Suprapubic skin (tissue), 4 donors: Measurements from ENCODE around the gene GTF2B. TPM values are rescaled to one million over a fixed set of nuclear protein-coding genes. Genes with fewer than 3 reads are reported as not detected.

Source experiments
- DNase-seq, 2 donors: peaks; one replicate each; pipeline ENCODE4 v3.0.0-alpha.2; 2019; ENCODE audit warnings: low spot score in 2 of 2
- H3K27ac ChIP-seq: fragments of 200-600 bp; sonication (generic); one replicate; pipeline ENCODE4 v1.5.1; 2019
- H3K27me3 ChIP-seq: fragments of 200-600 bp; sonication (generic); one replicate; pipeline ENCODE4 v1.5.1; 2019
- H3K36me3 ChIP-seq: fragments of 200-600 bp; sonication (generic); one replicate; pipeline ENCODE4 v1.5.1; 2019
- H3K4me1 ChIP-seq: fragments of 200-600 bp; sonication (generic); one replicate; pipeline ENCODE4 v1.5.1; 2019
- H3K4me3 ChIP-seq: fragments of 200-600 bp; sonication (generic); one replicate; pipeline ENCODE4 v1.5.1; 2019; ENCODE audit warnings: mild to moderate bottlenecking
- H3K9me3 ChIP-seq: fragments of 200-600 bp; sonication (generic); one replicate; pipeline ENCODE4 v1.5.1; 2019
- EP300 ChIP-seq: sonication (generic); formaldehyde crosslinking; IDR thresholded peaks from one replicate; pipeline ENCODE4 v1.6.1; 2017; ENCODE audit warnings: antibody characterized with exemption
- POLR2A ChIP-seq, 2 donors: fragments of 450-650 bp; IDR thresholded peaks; one replicate each; pipeline ENCODE4 v1.6.1; 2017; ENCODE audit warnings: antibody characterized with exemption in 2 of 2, mild to moderate bottlenecking in 2 of 2, moderate library complexity in 2 of 2
- POLR2AphosphoS5 ChIP-seq, 3 donors: sonication (generic); formaldehyde crosslinking; IDR thresholded peaks; one replicate each; pipeline ENCODE4 v1.6.1; 2017; ENCODE audit warnings: antibody characterized with exemption in 3 of 3
- WGBS: methylation state at CpG from one replicate; pipeline ENCODE4 v1.1.5; 2018; 5-methylcytosine and 5-hydroxymethylcytosine counted together
- total RNA-seq, 4 donors: library from RNA; depleted of rRNA; stranded (reverse); fragments of >200 nt; gene quantifications; one replicate each; pipeline ENCODE4 v1.1.0, GENCODE V29; 2016
- TF ChIP-seq, protein P1 (sequence below), 2 donors: fragments of 200-600 bp in 1 of 2; fragments of 450-650 bp in 1 of 2; sonication (generic) in 1 of 2; IDR thresholded peaks; one replicate each; pipeline ENCODE4 v1.5.1; 2016 to 2019; ENCODE audit warnings: antibody characterized with exemption in 2 of 2, mild to moderate bottlenecking in 1 of 2, moderate library complexity in 1 of 2

GTF2B gene
- total RNA-seq, 4 donors from 2014 or later, result 31.3 to 39.5 (median 35.5) TPM

DNA sequence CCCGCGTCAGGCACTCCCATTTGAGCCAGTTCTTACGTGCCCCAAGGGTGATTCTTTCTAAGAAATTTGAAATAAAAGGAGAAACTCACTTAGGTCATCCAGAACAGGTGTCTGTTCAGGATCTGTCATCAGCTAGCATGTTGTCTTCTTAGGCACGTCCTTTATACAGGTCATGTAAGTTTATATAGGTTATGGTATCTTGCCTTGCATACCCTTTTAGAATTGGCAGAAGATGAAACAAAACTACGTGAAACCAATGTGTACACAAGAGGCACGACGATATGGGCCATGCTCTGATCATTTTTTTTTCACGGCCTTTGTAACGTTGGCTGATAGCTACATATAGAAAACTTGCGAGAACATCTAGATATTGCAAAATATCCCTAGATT, 579 bp upstream of the GTF2B start:
- H3K9me3 ChIP-seq, result no peaks in the 10 kb centered on the region
- no peak for TF ChIP-seq EP300
- no peak for TF ChIP-seq POLR2A (IDR thresholded peaks at IDR 0.05)
- TF ChIP-seq, protein P1, sequence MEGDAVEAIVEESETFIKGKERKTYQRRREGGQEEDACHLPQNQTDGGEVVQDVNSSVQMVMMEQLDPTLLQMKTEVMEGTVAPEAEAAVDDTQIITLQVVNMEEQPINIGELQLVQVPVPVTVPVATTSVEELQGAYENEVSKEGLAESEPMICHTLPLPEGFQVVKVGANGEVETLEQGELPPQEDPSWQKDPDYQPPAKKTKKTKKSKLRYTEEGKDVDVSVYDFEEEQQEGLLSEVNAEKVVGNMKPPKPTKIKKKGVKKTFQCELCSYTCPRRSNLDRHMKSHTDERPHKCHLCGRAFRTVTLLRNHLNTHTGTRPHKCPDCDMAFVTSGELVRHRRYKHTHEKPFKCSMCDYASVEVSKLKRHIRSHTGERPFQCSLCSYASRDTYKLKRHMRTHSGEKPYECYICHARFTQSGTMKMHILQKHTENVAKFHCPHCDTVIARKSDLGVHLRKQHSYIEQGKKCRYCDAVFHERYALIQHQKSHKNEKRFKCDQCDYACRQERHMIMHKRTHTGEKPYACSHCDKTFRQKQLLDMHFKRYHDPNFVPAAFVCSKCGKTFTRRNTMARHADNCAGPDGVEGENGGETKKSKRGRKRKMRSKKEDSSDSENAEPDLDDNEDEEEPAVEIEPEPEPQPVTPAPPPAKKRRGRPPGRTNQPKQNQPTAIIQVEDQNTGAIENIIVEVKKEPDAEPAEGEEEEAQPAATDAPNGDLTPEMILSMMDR (IDR thresholded peaks at IDR 0.05), result no peak
- TF ChIP-seq POLR2AphosphoS5 (IDR thresholded peaks at IDR 0.05), result no peak
- no peak for DNase-seq
- H3K27me3 ChIP-seq, result no peaks in the 10 kb centered on the region
- H3K4me1 ChIP-seq, result peaks cover 25% of the 10 kb centered on the region
- H3K36me3 ChIP-seq, result peaks cover 4% of the 10 kb centered on the region
- peak overlapping the region; percentile 89 for H3K27ac ChIP-seq
- H3K4me3 ChIP-seq, result peak overlapping the region; percentile 77
- WGBS, result 21% methylated on average over 10 of the region's 10 CpGs

DNA sequence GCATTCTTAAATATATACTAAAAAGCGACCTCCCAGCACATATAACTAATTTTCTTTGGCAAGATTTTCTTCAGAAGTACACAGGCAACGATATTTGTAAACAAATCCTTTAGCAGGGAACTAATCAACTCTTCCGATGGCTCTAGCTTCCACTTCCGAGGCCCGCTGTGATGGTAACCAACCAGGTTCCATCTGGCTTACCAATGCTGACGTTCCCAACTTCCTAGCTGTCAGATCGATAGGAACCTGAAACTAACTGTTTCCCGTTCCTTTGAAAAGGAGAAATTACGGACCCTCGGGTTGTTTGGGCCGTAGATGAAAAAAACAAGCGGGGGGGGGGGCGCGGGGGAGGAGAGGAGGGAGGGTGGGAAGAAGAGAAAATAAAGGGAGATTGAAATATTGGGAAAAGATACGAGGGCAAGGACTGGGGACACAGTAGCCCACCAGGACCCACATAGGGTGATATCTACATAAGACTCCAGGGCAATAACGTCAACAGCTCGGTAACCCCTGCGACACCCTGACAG, 513 bp downstream of the GTF2B start:
- peak overlapping the region; percentile 77 for H3K4me3 ChIP-seq
- TF ChIP-seq POLR2A (IDR thresholded peaks at IDR 0.05) (no peak), EP300 (no peak), POLR2AphosphoS5 (IDR thresholded peaks at IDR 0.05) (no peak)
- TF ChIP-seq, protein P1 (IDR thresholded peaks at IDR 0.05), result no peak
- H3K36me3 ChIP-seq, result peaks cover 15% of the 10 kb centered on the region
- under 1% methylated on average over 17 of the region's 18 CpGs for WGBS
- peaks cover 25% of the 10 kb centered on the region for H3K4me1 ChIP-seq
- peak overlapping the region; percentile 89 for H3K27ac ChIP-seq
- H3K9me3 ChIP-seq, result no peaks in the 10 kb centered on the region
- no peaks in the 10 kb centered on the region for H3K27me3 ChIP-seq
- no peak for DNase-seq

DNA sequence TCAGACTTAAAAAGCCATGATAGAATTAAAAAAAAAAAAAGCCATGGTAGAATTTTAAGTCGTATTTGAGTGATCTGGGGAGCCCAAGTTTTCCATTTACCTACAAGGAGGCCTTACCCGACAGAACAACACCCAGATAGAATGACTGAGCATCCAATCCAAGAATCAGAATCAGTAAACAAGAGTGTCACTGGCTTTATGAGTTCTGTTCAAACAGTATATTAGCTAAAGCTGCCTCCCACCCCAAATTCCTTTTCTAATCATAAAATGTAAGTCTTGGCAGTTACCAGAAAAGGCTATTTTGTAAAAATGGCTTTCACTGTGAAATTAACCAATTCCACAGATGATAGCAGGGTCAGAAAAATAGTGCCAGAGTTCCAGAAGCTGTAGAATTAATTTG, 1.2 kb downstream of the GTF2B start:
- no peak for DNase-seq
- Histone ChIP-seq H3K27me3 (no peaks in the 10 kb centered on the region), H3K9me3 (no peaks in the 10 kb centered on the region), H3K27ac (peak overlapping the region; percentile 89), H3K4me1 (peaks cover 25% of the 10 kb centered on the region), H3K4me3 (peak overlapping the region; percentile 77), H3K36me3 (peaks cover 22% of the 10 kb centered on the region)
- WGBS, result 37% methylated on average over 2 of the region's 2 CpGs
- TF ChIP-seq EP300, result no peak
- no peak for TF ChIP-seq POLR2A (IDR thresholded peaks at IDR 0.05)
- TF ChIP-seq, protein P1 (IDR thresholded peaks at IDR 0.05), result no peak
- no peak for TF ChIP-seq POLR2AphosphoS5 (IDR thresholded peaks at IDR 0.05)

DNA sequence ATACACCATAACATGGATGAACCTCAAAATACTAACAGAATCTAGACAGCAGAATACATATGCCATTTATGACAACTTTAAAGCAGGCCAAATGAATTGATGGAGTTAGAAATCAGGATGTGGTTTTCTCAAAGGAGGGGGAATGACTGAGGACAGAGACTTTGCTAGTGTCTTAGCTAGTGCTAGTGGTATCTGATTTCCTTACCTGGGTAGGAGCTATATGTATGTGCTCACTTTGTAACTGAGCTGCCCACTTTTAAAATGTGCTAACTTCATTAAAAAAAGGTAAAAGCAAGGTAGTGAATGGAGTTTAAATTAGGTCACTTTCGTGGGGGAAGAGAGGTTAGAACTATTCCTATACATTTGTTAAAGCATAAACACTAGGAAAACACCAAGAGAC, 2.6 kb downstream of the GTF2B start:
- peaks cover 25% of the 10 kb centered on the region for H3K4me1 ChIP-seq
- no peak overlapping the region for H3K4me3 ChIP-seq
- H3K27ac ChIP-seq, result no peak overlapping the region
- H3K9me3 ChIP-seq, result no peaks in the 10 kb centered on the region
- H3K27me3 ChIP-seq, result no peaks in the 10 kb centered on the region
- peaks cover 34% of the 10 kb centered on the region for H3K36me3 ChIP-seq
- WGBS, result 83% methylated on average over 1 of the region's 1 CpG
- TF ChIP-seq POLR2A (IDR thresholded peaks at IDR 0.05), result no peak
- no peak for TF ChIP-seq POLR2AphosphoS5 (IDR thresholded peaks at IDR 0.05)
- TF ChIP-seq, protein P1 (IDR thresholded peaks at IDR 0.05), result no peak
- TF ChIP-seq EP300, result no peak
- DNase-seq, result no peak

DNA sequence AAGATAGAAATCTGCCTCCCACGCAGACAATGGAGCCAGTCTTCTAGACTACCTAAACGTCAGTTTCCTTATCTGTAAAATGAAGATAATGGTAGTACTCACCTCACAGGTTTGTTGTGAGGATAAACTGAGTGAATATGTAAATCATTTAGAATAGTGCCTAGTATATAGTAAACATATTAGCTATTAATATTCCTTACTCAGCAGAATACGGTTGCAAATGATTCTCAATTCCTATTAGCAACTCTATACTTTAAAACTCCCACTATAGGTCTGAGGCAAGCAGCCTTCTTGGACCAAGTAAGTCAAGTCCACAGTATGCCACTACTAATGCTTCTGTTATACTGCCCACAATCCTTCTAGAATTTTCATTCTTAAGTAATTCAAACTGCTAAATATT, 5.4 kb downstream of the GTF2B start:
- Histone ChIP-seq H3K9me3 (no peaks in the 10 kb centered on the region), H3K4me1 (peaks cover 37% of the 10 kb centered on the region), H3K36me3 (peaks cover 38% of the 10 kb centered on the region), H3K4me3 (no peak overlapping the region), H3K27ac (no peak overlapping the region), H3K27me3 (no peaks in the 10 kb centered on the region)
- 84% methylated on average over 3 of the region's 3 CpGs for WGBS
- no peak for DNase-seq
- TF ChIP-seq POLR2AphosphoS5 (IDR thresholded peaks at IDR 0.05), result no peak
- TF ChIP-seq POLR2A (IDR thresholded peaks at IDR 0.05), result no peak
- TF ChIP-seq EP300, result no peak
- TF ChIP-seq, protein P1 (IDR thresholded peaks at IDR 0.05), result no peak
